ENCODE results near the gene ATXN1. TPM values are rescaled to one million over a fixed set of nuclear protein-coding genes. Genes with fewer than 3 reads are reported as not detected.

The ATXN1 gene
- polyA plus RNA-seq, 2 of the 4 experiments (the other 2 are of a cell fraction): 2.9 to 8.3 TPM

DNA sequence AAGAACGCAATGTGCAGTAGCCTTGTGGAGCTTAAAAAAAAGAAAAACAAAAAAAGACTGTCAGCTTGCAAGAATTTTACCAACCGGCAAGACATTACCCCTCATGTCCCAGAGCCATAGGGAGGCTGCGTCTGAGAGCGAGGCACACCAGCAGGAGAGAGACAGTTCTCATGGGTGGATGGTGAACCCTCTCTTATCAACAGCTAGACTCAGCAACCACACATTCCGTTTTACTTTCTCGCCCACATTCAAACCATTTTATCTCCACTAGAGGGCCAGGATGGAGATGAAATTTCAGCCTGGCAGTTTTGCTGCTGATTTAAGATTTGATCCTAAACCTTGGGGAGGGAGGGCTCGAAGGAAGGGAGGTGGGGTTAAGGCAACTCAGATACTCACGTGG, 247.0 kb downstream of the ATXN1 start:
- peak; percentile 64 to 71; a peak in 5 of 6 replicates for ATAC-seq
- WGBS (ENCODE audit: missing lambda C conversion rate): 35% methylated on average over 8 of the region's 8 CpGs
- peak; percentile 40 to 48 for DNase-seq (ENCODE audit: low read depth in 1 of 2, low spot score in 1 of 2)
- no peak overlapping the region for H3K4me2 ChIP-seq
- CTCF ChIA-PET: interaction anchor here (0.6 to 4.3 kb wide), 14 partner anchors 9 to 292 kb away, joined by 3 to 33 read pairs (median 4); partner anchors contain the start of gene ATXN1
- no peak overlapping the region for H3K4me3 ChIP-seq
- no peaks in the 10 kb centered on the region; the same call in 2 of the 3 replicates for H3K4me1 ChIP-seq
- POLR2A ChIA-PET: interaction anchor here (0.9 kb wide), 1 partner anchor 247 kb away, joined by 3 read pairs; the partner anchor contains the start of gene ATXN1
- TF ChIP-seq TP53 (CRISPR knock-in tag; IDR thresholded peaks at IDR 0.05): no peak
- TF ChIP-seq SMC3 (IDR thresholded peaks at IDR 0.05): peak; percentile 59; the same call in 2 of the 3 replicates
- TF ChIP-seq HOXB13 (CRISPR knock-in tag; IDR thresholded peaks at IDR 0.05; ENCODE audit: low read depth): no peak
- TF ChIP-seq CTCF (IDR thresholded peaks at IDR 0.05): peak; percentile 39
- no peak for TF ChIP-seq ZFP36 (IDR thresholded peaks at IDR 0.05; ENCODE audit: borderline replicate concordance, partially characterized antibody)
- TF ChIP-seq, protein P1, sequence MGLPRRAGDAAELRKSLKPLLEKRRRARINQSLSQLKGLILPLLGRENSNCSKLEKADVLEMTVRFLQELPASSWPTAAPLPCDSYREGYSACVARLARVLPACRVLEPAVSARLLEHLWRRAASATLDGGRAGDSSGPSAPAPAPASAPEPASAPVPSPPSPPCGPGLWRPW (IDR thresholded peaks at IDR 0.05): no peak
- peak; percentile 54 for TF ChIP-seq RAD21 (conservative IDR thresholded peaks at IDR 0.05 in 1 of 2, IDR thresholded peaks at IDR 0.05 in 1 of 2)
- no peak for TF ChIP-seq ESRRA (IDR thresholded peaks at IDR 0.05; ENCODE audit: borderline replicate concordance, low read length)
- TF ChIP-seq FOSB (CRISPR knock-in tag; IDR thresholded peaks at IDR 0.05): no peak
- TF ChIP-seq KDM1A (IDR thresholded peaks at IDR 0.05; ENCODE audit: low read depth): no peak
- TF ChIP-seq MAZ (IDR thresholded peaks at IDR 0.05; ENCODE audit: borderline replicate concordance, low read depth, low read length): no peak
- no peak for TF ChIP-seq ATOH8 (CRISPR knock-in tag; IDR thresholded peaks at IDR 0.05; ENCODE audit: low read depth)
- no peak for TF ChIP-seq TFCP2L1 (CRISPR knock-in tag; IDR thresholded peaks at IDR 0.05)
- TF ChIP-seq MYC (IDR thresholded peaks at IDR 0.05; ENCODE audit: borderline replicate concordance, low read length): no peak
- no peak for TF ChIP-seq RNF2 (IDR thresholded peaks at IDR 0.05; ENCODE audit: borderline replicate concordance, low read depth)
- no peak for TF ChIP-seq JUNB (IDR thresholded peaks at IDR 0.05)
- TF ChIP-seq FOSL2 (IDR thresholded peaks at IDR 0.05): no peak
- TF ChIP-seq FOSL2 (CRISPR knock-in tag; IDR thresholded peaks at IDR 0.05): no peak
- no peak for TF ChIP-seq MAFK (IDR thresholded peaks at IDR 0.05; ENCODE audit: partially characterized antibody)
- no peak for FAIRE-seq
- H3K27ac ChIP-seq: no peak overlapping the region
- H3K9me3 ChIP-seq: no peaks in the 10 kb centered on the region

DNA sequence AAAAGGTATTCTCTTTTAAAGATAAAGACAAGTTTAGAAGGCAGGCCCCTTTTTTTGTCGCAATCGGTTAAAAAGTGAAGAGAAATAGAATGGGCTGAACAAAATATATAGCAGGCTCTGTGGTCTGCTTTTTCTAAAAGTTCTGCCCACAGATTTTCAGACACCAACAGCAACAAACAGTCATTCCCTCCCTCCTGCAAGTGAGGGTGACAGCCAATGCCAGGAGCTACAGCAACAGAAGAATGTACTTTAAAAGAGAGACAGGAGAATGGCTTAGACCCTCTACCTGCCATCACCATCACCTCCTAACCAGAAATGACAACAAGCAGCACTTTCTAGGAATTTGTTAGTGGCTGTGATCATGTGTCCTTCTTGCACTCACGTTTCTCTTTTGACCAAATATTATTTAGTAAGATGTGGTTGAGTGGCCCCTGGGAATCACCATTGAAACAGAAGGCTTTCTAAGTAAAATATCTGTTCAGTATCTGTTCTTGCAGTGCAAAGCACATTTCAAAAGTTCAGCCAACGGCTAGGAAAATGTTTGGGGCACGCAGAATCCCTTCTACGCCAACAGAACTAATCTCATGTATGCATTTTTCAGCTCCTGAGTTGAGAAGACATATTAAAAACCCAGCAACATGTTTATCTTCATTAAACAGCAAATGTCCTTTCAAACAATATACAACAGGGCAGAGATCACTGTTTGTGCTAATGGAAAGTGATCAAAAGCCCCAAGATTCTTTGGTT, 248.5 kb downstream of the ATXN1 start:
- TF ChIP-seq NPAS2 (CRISPR knock-in tag; IDR thresholded peaks at IDR 0.05; ENCODE audit: borderline replicate concordance) (no peak), USF2 (IDR thresholded peaks at IDR 0.05) (no peak), ZC3H11A (IDR thresholded peaks at IDR 0.05) (no peak), MYC (IDR thresholded peaks at IDR 0.05; ENCODE audit: borderline replicate concordance, low read length) (no peak), NR3C1 (IDR thresholded peaks at IDR 0.05) (no peak), CHD4 (IDR thresholded peaks at IDR 0.05; ENCODE audit: borderline replicate concordance) (no peak)
- H3K4me3 ChIP-seq: no peak overlapping the region

More for the DNA sequence above, 248.5 kb downstream of the ATXN1 start:
- FAIRE-seq (no peak), ATAC-seq (no peak), DNase-seq (ENCODE audit: low read depth in 1 of 2, low spot score in 1 of 2) (no peak)
- Histone ChIP-seq H3K4me1 (no peaks in the 10 kb centered on the region; the same call in 2 of the 3 replicates), H3K9me3 (no peaks in the 10 kb centered on the region), H3K27ac (no peak overlapping the region), H3K4me2 (no peak overlapping the region)
- POLR2A ChIA-PET: no interaction called here
- WGBS (ENCODE audit: missing lambda C conversion rate): 82% methylated on average over 6 of the region's 6 CpGs
- CTCF ChIA-PET: interaction anchor here (1.3 to 4.3 kb wide), 13 partner anchors 11 to 452 kb away, joined by 3 to 33 read pairs (median 5); partner anchors contain the start of gene ATXN1
